ENCODE data around the gene ABCC10.
A peak's percentile ranks its signal among the peaks of the same experiment; 100 is the strongest.

ABCC10 gene

GRCh38 chr6:43468748-43469681, 41.7 kb downstream of the ABCC10 start:
- DNase-seq (ENCODE audit: low spot score): no peak

- DNase-seq (ENCODE audit: low spot score): no peak
Measured at GRCh38 chr6:43469947-43470346, 42.6 kb downstream of the ABCC10 start.

- DNase-seq (ENCODE audit: low spot score): no peak
Measured at GRCh38 chr6:43471399-43471798, 44.1 kb downstream of the ABCC10 start.

- DNase-seq (ENCODE audit: low spot score): no peak
Measured at GRCh38 chr6:43472515-43472914, 45.2 kb downstream of the ABCC10 start.

- no peak for DNase-seq (ENCODE audit: low spot score)
Measured at GRCh38 chr6:43475516-43475915, 48.2 kb downstream of the ABCC10 start.

GRCh38 chr6:43476746-43477145, 49.4 kb downstream of the ABCC10 start:
- DNase-seq (ENCODE audit: low spot score): no peak

- peak; percentile 87 for DNase-seq (ENCODE audit: low spot score)
Measured at GRCh38 chr6:43477235-43478007, 50.1 kb downstream of the ABCC10 start, which contains the start of gene TJAP1. Gene TJAP1, plus strand, starts transcription at chr6:43477570. Its CDS starts 21,432 bp downstream, at chr6:43499002.

GRCh38 chr6:43478008-43478372, 50.6 kb downstream of the ABCC10 start:
- DNase-seq (ENCODE audit: low spot score): no peak

- no peak for DNase-seq (ENCODE audit: low spot score)
Measured at GRCh38 chr6:43481075-43481474, 53.7 kb downstream of the ABCC10 start.

GRCh38 chr6:43481591-43482236, 54.4 kb downstream of the ABCC10 start:
- DNase-seq (ENCODE audit: low spot score): no peak

- no peak for DNase-seq (ENCODE audit: low spot score)
Measured at GRCh38 chr6:43488667-43489276, 61.4 kb downstream of the ABCC10 start.

- peak; percentile 99 for DNase-seq (ENCODE audit: low spot score)
Measured at GRCh38 chr6:43489277-43490072, 62.1 kb downstream of the ABCC10 start.

GRCh38 chr6:43490523-43490939, 63.2 kb downstream of the ABCC10 start:
- peak; percentile 59 for DNase-seq (ENCODE audit: low spot score)

- peak; percentile 95 for DNase-seq (ENCODE audit: low spot score)
Measured at GRCh38 chr6:43491750-43492661, 64.7 kb downstream of the ABCC10 start.

GRCh38 chr6:43492673-43493072, 65.3 kb downstream of the ABCC10 start:
- no peak for DNase-seq (ENCODE audit: low spot score)

- DNase-seq (ENCODE audit: low spot score): no peak
Measured at GRCh38 chr6:43493230-43493629, 65.9 kb downstream of the ABCC10 start.

- DNase-seq (ENCODE audit: low spot score): peak; percentile 61
Measured at GRCh38 chr6:43493833-43494232, 66.5 kb downstream of the ABCC10 start.

GRCh38 chr6:43494321-43494720, 67.0 kb downstream of the ABCC10 start:
- no peak for DNase-seq (ENCODE audit: low spot score)

GRCh38 chr6:43494766-43495165, 67.4 kb downstream of the ABCC10 start:
- no peak for DNase-seq (ENCODE audit: low spot score)

- DNase-seq (ENCODE audit: low spot score): no peak
Measured at GRCh38 chr6:43495409-43495941, 68.1 kb downstream of the ABCC10 start.
